ENCODE results near the gene COL11A2. TPM values are rescaled to one million over a fixed set of nuclear protein-coding genes. Genes with fewer than 3 reads are reported as not detected.

Gene COL11A2
- polyA plus RNA-seq, 1 donor from 2014 or later, result 9.8 TPM

GRCh38 chr6:33171016-33171879, 21.0 kb downstream of the COL11A2 start:
- Histone ChIP-seq H3K79me2 (replicated peaks; ENCODE audit: insufficient read depth, low read length) (no peaks in the 10 kb centered on the region), H2AFZ (ENCODE audit: low read depth, low read length) (no peak overlapping the region), H3K27ac (ENCODE audit: low read length) (no peak overlapping the region), H3K9me3 (ENCODE audit: low read length) (no peaks in the 10 kb centered on the region), H3K9me2 (ENCODE audit: insufficient read depth, low read length) (no peaks in the 10 kb centered on the region), H3F3A (ENCODE audit: insufficient read depth, low read length, poor library complexity, severe bottlenecking) (no peaks in the 10 kb centered on the region), H3K4me3 (ENCODE audit: low read length) (no peak overlapping the region), H3K4me2 (ENCODE audit: low read length) (no peak overlapping the region), H4K20me1 (ENCODE audit: insufficient read depth) (no peaks in the 10 kb centered on the region), H3K27me3 (ENCODE audit: insufficient read depth, low read depth, low read length) (no peaks in the 10 kb centered on the region), H3K9ac (ENCODE audit: low read length) (no peak overlapping the region), H3K36me3 (ENCODE audit: insufficient read depth, low read length) (no peaks in the 10 kb centered on the region)
- TF ChIP-seq MXI1 (conservative IDR thresholded peaks at IDR 0.05; ENCODE audit: poor library complexity, severe bottlenecking) (no peak), RAD21 (conservative IDR thresholded peaks at IDR 0.05) (no peak), SMC3 (conservative IDR thresholded peaks at IDR 0.05; ENCODE audit: poor library complexity) (no peak), CTCF (IDR thresholded peaks at IDR 0.05; ENCODE audit: poor library complexity, severe bottlenecking) (no peak), POLR2AphosphoS5 (IDR thresholded peaks at IDR 0.05) (no peak), EP300 (conservative IDR thresholded peaks at IDR 0.05; ENCODE audit: poor library complexity, severe bottlenecking) (no peak)

- no peak overlapping the region for H3K9ac ChIP-seq (ENCODE audit: low read length)
- no peak overlapping the region for H3K27ac ChIP-seq (ENCODE audit: low read length)
- no peak overlapping the region for H2AFZ ChIP-seq (ENCODE audit: low read depth, low read length)
- no peaks in the 10 kb centered on the region for H3K79me2 ChIP-seq (replicated peaks; ENCODE audit: insufficient read depth, low read length)
- H3K9me2 ChIP-seq (ENCODE audit: insufficient read depth, low read length), result no peaks in the 10 kb centered on the region
- TF ChIP-seq TAF1 (IDR thresholded peaks at IDR 0.05; ENCODE audit: low read depth) (no peak), EZH2 (IDR thresholded peaks at IDR 0.05; ENCODE audit: borderline replicate concordance, insufficient read depth, low read length, poor library complexity, severe bottlenecking) (no peak), POLR2AphosphoS5 (IDR thresholded peaks at IDR 0.05) (no peak), CTCF (IDR thresholded peaks at IDR 0.05; ENCODE audit: poor library complexity, severe bottlenecking) (no peak), RAD21 (conservative IDR thresholded peaks at IDR 0.05) (no peak), SMC3 (conservative IDR thresholded peaks at IDR 0.05; ENCODE audit: poor library complexity) (no peak), EP300 (conservative IDR thresholded peaks at IDR 0.05; ENCODE audit: poor library complexity, severe bottlenecking) (no peak), MXI1 (conservative IDR thresholded peaks at IDR 0.05; ENCODE audit: poor library complexity, severe bottlenecking) (no peak), REST (IDR thresholded peaks at IDR 0.05; ENCODE audit: borderline replicate concordance) (no peak)
- no peak overlapping the region for H3K4me3 ChIP-seq (ENCODE audit: low read length)
- no peaks in the 10 kb centered on the region for H3F3A ChIP-seq (ENCODE audit: insufficient read depth, low read length, poor library complexity, severe bottlenecking)
- no peak overlapping the region for H3K4me2 ChIP-seq (ENCODE audit: low read length)
- H4K20me1 ChIP-seq (ENCODE audit: insufficient read depth), result no peaks in the 10 kb centered on the region
- H3K27me3 ChIP-seq (ENCODE audit: insufficient read depth, low read depth, low read length), result no peaks in the 10 kb centered on the region
- no peaks in the 10 kb centered on the region for H3K9me3 ChIP-seq (ENCODE audit: low read length)
- H3K36me3 ChIP-seq (ENCODE audit: insufficient read depth, low read length), result no peaks in the 10 kb centered on the region
Observed at GRCh38 chr6:33170176-33171015, 21.9 kb downstream of the COL11A2 start.
